ENCODE data around the gene TDRD3.

DNA sequence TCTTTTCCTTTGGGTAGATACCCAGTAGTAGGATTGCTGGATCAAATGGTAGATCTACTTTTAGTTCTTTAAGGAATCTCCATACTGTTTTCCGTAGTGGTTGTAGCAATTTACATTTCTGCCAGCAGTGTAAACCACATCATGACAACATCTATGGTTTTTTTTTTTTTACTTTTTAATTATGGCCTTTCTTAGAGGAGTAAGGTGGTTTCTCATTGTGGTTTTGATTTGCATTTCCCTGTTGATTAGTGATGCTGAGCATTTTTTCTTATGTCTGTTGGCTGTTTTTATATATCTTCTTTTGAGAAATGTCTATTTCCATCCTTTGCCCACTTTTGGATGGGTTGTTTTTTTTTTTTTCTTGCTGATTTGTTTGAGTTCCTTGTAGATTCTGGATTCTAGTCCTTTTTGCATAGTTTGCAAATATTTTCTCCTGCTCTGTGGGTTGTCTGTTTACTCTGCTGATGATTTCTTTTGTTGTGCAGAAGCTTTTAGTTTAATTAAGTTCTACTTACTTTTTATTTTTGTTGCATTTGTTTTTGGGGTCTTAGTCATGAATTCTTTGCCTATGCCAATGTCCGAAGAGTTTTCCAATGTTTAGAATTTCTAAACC, 38.8 kb downstream of the TDRD3 start:
- TF ChIP-seq, protein P1, sequence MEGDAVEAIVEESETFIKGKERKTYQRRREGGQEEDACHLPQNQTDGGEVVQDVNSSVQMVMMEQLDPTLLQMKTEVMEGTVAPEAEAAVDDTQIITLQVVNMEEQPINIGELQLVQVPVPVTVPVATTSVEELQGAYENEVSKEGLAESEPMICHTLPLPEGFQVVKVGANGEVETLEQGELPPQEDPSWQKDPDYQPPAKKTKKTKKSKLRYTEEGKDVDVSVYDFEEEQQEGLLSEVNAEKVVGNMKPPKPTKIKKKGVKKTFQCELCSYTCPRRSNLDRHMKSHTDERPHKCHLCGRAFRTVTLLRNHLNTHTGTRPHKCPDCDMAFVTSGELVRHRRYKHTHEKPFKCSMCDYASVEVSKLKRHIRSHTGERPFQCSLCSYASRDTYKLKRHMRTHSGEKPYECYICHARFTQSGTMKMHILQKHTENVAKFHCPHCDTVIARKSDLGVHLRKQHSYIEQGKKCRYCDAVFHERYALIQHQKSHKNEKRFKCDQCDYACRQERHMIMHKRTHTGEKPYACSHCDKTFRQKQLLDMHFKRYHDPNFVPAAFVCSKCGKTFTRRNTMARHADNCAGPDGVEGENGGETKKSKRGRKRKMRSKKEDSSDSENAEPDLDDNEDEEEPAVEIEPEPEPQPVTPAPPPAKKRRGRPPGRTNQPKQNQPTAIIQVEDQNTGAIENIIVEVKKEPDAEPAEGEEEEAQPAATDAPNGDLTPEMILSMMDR (IDR thresholded peaks at IDR 0.05): no peak
- TF ChIP-seq POLR2A (IDR thresholded peaks at IDR 0.05): no peak

Data from breast epithelium (tissue), 3 donors.